Transverse colon (tissue), 4 donors: Measurements from ENCODE around the gene UNC5CL. TPM values are rescaled to one million over a fixed set of nuclear protein-coding genes. Genes with fewer than 3 reads are reported as not detected.
A peak's percentile ranks its signal among the peaks of the same experiment; 100 is the strongest.

Experiments used
- DNase-seq: peaks from one replicate; pipeline ENCODE4 v3.0.0-alpha.2; 2019
- H3K27ac ChIP-seq, 4 donors: fragments of 200-600 bp; sonication (generic); 2 replicates each; pipeline ENCODE4 v1.5.1; 2016 to 2018; ENCODE audit warnings: inconsistent platforms in 4 of 4
- H3K27me3 ChIP-seq: fragments of 200-600 bp; sonication (generic); 2 replicates; pipeline ENCODE4 v1.5.1; 2017; ENCODE audit warnings: inconsistent platforms
- H3K36me3 ChIP-seq, 4 donors: fragments of 200-600 bp; sonication (generic); 2 replicates each; pipeline ENCODE4 v1.5.1; 2017 to 2019; ENCODE audit warnings: inconsistent platforms in 4 of 4
- H3K4me1 ChIP-seq, 4 donors: fragments of 200-600 bp; sonication (generic); 2 replicates each; pipeline ENCODE4 v1.5.1; 2017 to 2020; ENCODE audit warnings: inconsistent platforms in 4 of 4
- H3K4me3 ChIP-seq, 4 donors: fragments of 200-600 bp; sonication (generic); 1 replicate in 1 of 4; 2 replicates in 3 of 4; pipeline versions ENCODE4 v1.5.1 to v1.6.1; 2017 to 2019; ENCODE audit warnings: inconsistent platforms in 4 of 4
- H3K9me3 ChIP-seq, 2 donors: fragments of 200-600 bp; sonication (generic); 2 replicates each; pipeline ENCODE4 v1.5.1; 2017 to 2019; ENCODE audit warnings: inconsistent platforms in 2 of 2
- EP300 ChIP-seq: sonication (generic); formaldehyde crosslinking; IDR thresholded peaks from one replicate; pipeline ENCODE4 v1.6.1; 2017; ENCODE audit warnings: antibody characterized with exemption, low read depth
- POLR2A ChIP-seq: fragments of 450-650 bp; IDR thresholded peaks from one replicate; pipeline ENCODE4 v1.6.1; 2016; ENCODE audit warnings: antibody characterized with exemption, mild to moderate bottlenecking, moderate library complexity
- POLR2AphosphoS5 ChIP-seq, 3 donors: sonication (generic); formaldehyde crosslinking; IDR thresholded peaks; one replicate each; pipeline ENCODE4 v1.6.1; 2016; ENCODE audit warnings: antibody characterized with exemption in 3 of 3
- WGBS, 2 donors: methylation state at CpG; one replicate each; pipeline ENCODE4 v1.1.5; 2018; ENCODE audit warnings: low coverage in 1 of 2; 5-methylcytosine and 5-hydroxymethylcytosine counted together
- in situ Hi-C, 4 donors: fragments of 200-750 bp; cut with MboI; loops; one replicate each; pipeline versions ENCODE4 v1.15.0 to v1.15.1; 2017; ENCODE audit warnings: low sequenced_read_pairs in 3 of 4, low pct_ligation_motif_present in 1 of 4, low pct_unique_long_range_greater_than_20kb in 1 of 4
- intact Hi-C: fragments of 100-400 bp; cut with DNase I; formaldehyde crosslinking; loops from one replicate; pipeline ENCODE4 v1.15.1; 2023; ENCODE audit warnings: low total_unique reads
- total RNA-seq, 4 donors: library from RNA; depleted of rRNA; stranded (reverse); fragments of >200 nt; gene quantifications; one replicate each; pipeline ENCODE4 v1.1.0, GENCODE V29; 2016
- TF ChIP-seq, protein P1 (sequence below), 5 experiments: fragments of 200-600 bp in 3 of 5; fragments of 450-650 bp in 2 of 5; sonication (generic) in 3 of 5; IDR thresholded peaks; 1 replicate in 2 of 5; 2 replicates in 3 of 5; pipeline ENCODE4 v1.5.1; 2016 to 2017; ENCODE audit warnings: antibody characterized with exemption in 5 of 5, inconsistent platforms in 3 of 5, mild to moderate bottlenecking in 2 of 5, moderate library complexity in 1 of 5

UNC5CL gene
- total RNA-seq, 4 donors from 2014 or later, result 2.5 to 8.4 (median 4.4) TPM; not detected in 1

- H3K4me3 ChIP-seq, result no peak overlapping the region
- H3K4me1 ChIP-seq, result peaks cover 10 to 49% (median 32%) of the 10 kb centered on the region in 4 donors
- H3K36me3 ChIP-seq, result peaks cover 0 to 21% (median 1%) of the 10 kb centered on the region in 4 donors
- no peaks in the 10 kb centered on the region for H3K9me3 ChIP-seq
- H3K27me3 ChIP-seq, result no peaks in the 10 kb centered on the region
- no peak for TF ChIP-seq EP300
- no peak for TF ChIP-seq POLR2AphosphoS5 (IDR thresholded peaks at IDR 0.05)
- TF ChIP-seq, protein P1, sequence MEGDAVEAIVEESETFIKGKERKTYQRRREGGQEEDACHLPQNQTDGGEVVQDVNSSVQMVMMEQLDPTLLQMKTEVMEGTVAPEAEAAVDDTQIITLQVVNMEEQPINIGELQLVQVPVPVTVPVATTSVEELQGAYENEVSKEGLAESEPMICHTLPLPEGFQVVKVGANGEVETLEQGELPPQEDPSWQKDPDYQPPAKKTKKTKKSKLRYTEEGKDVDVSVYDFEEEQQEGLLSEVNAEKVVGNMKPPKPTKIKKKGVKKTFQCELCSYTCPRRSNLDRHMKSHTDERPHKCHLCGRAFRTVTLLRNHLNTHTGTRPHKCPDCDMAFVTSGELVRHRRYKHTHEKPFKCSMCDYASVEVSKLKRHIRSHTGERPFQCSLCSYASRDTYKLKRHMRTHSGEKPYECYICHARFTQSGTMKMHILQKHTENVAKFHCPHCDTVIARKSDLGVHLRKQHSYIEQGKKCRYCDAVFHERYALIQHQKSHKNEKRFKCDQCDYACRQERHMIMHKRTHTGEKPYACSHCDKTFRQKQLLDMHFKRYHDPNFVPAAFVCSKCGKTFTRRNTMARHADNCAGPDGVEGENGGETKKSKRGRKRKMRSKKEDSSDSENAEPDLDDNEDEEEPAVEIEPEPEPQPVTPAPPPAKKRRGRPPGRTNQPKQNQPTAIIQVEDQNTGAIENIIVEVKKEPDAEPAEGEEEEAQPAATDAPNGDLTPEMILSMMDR (IDR thresholded peaks at IDR 0.05), result no peak
- no peak for TF ChIP-seq POLR2A
- no peak for DNase-seq
- intact Hi-C loops (no loop called here), in situ Hi-C loops (loop anchor here in 1 of 4 donors (25.0 kb wide), 1 partner anchor 236 kb away; no protein-coding TSS in a partner anchor)
- WGBS, 2 donors, result 77 to 90% methylated on average over 4 of the region's 4 CpGs
- no peak overlapping the region for H3K27ac ChIP-seq
These were observed 36.9 kb upstream of the UNC5CL start for GRCh38 chr6:41075651-41076626.

- 30 to 32% methylated on average over 11 of the region's 11 CpGs for WGBS, 2 donors
- no peak for DNase-seq
- Histone ChIP-seq H3K4me1 (peaks cover 18 to 57% (median 38%) of the 10 kb centered on the region in 4 donors), H3K36me3 (peaks cover 0 to 12% (median under 1%) of the 10 kb centered on the region in 4 donors), H3K9me3 (no peaks in the 10 kb centered on the region), H3K27ac (peak overlapping the region; percentile 98 to 100 (median 99)), H3K4me3 (peak overlapping the region in 3 of 4 donors; percentile 81 to 95 (median 89)), H3K27me3 (no peaks in the 10 kb centered on the region)
- in situ Hi-C loops, result loop anchor here in 1 of 4 donors (25.0 kb wide), 1 partner anchor 237 kb away; no protein-coding TSS in a partner anchor
- intact Hi-C loops, result no loop called here
- TF ChIP-seq, protein P1 (IDR thresholded peaks at IDR 0.05), result no peak
- TF ChIP-seq POLR2A (no peak), EP300 (no peak), POLR2AphosphoS5 (IDR thresholded peaks at IDR 0.05) (no peak)
These were observed 35.8 kb upstream of the UNC5CL start for GRCh38 chr6:41074692-41075436.

GRCh38 chr6:41073968-41074691 is 35.1 kb upstream of the UNC5CL start:
- Histone ChIP-seq H3K4me1 (peaks cover 18 to 57% (median 38%) of the 10 kb centered on the region in 4 donors), H3K27me3 (no peaks in the 10 kb centered on the region), H3K27ac (peak overlapping the region; percentile 98 to 100 (median 99)), H3K36me3 (peaks cover 0 to 9% (median 3%) of the 10 kb centered on the region in 4 donors), H3K4me3 (peak overlapping the region; percentile 75 to 95 (median 85)), H3K9me3 (no peaks in the 10 kb centered on the region)
- no peak for DNase-seq
- TF ChIP-seq EP300 (no peak), POLR2A (no peak), POLR2AphosphoS5 (IDR thresholded peaks at IDR 0.05) (no peak)
- TF ChIP-seq, protein P1 (IDR thresholded peaks at IDR 0.05), result no peak
- in situ Hi-C loops, result no loop called here
- intact Hi-C loops, result no loop called here
- 1 to 3% methylated on average over 8 to 11 of the region's 11 CpGs for WGBS, 2 donors
